Occipital lobe (tissue), 2 donors: ENCODE data around the gene ARV1. TPM values are rescaled to one million over a fixed set of nuclear protein-coding genes. Genes with fewer than 3 reads are reported as not detected.
"Not testable (repeated sequence)": the region's sequence is repeated elsewhere in the genome, so short reads cannot be mapped to it uniquely, and the experiment has no call there.

Experiments
- DNase-seq: peaks from one replicate; lab custom pipeline; 2025; lab: John Stamatoyannopoulos, UW
- total RNA-seq: library from RNA; depleted of rRNA; stranded (reverse); fragments of >200 nt; gene quantifications from one replicate; pipeline ENCODE4 v1.2.3, GENCODE V29; 2014

The ARV1 gene
- total RNA-seq, 1 donor from 2014 or later: 17.2 TPM

DNA sequence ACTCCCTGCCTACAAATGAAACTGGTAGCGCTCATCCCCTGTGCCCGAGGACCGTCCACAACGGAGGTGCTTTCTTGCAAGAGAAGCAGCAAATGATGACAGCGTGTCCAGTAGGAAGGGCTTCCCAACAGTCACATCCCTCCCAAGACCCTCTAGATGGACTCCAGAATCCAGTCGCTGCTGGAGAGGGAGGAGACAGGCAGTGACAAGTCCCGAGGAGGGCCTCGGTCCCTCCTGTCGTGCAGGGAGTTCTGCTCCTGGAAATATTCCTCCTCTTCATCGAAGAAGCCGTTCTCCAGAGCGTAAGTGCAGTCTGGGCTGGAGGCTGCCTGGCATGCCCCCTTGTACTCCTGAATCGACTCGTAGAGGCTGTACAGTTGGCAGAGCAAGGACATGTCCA is 40.8 kb downstream of the ARV1 start:
- DNase-seq: no peak

DNA sequence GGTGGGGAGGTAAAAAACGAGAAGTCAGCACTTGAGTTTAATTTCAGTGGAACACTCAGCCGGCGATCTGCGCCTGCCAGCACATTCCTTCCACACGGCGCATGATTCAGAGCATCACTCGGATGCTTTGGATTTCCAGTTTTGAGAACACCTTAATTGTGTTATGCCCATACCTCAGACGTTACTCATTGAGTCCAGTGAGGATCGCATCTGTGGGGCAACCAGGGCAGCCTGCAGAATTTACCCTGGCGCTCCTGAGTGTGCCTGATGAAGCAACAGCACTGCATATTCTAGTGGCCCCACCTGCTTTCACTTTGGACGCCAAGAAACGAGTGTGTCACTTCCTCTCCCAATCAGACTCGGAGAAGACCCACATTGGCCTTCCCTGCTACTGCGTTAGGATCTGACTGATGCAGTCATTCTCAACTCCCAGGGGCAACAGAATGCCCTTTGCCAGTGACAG is 41.3 kb downstream of the ARV1 start:
- no peak for DNase-seq

DNA sequence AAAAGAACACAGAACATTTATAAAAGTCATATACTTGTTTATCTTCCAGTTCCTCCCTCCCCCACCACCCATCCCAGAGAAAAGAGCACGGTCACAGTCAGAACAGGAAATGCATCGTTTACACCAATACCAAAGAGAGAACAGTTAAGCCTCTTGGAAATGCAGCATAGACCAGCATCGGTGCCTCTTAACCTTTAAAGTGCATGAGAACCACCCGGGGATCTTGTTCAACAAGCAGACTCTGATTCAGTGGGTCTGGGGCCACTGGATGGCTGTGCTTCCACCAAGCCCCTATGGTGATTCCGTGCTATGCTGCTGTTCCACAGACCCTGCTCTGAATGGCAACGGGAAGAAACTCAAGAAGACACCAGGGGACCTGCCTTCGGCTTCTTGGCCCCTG is 41.9 kb downstream of the ARV1 start:
- DNase-seq: no peak

DNA sequence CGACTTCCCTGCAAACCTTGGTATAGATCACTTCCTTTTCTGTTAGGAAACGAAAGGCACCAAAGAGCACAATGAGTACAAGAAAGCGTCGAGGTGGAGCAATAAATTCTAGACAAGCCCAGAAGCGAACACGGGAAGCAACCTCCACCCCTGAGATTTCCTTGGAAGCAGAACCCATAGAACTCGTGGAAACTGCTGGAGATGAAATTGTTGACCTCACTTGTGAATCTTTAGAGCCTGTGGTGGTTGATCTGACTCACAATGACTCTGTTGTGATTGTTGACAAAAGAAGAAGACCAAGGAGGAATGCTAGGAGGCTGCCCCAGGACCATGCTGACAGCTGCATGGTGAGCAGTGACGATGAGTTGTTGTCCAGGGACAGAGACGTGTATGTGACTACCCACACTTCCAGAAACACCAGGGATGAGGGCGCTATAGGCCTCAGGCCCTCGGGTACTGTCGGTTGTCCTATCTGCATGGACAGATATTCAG is 42.7 kb downstream of the ARV1 start:
- DNase-seq: no peak

GRCh38 chr1:231022543-231022942 is 43.6 kb downstream of the ARV1 start:
- DNase-seq: not testable (repeated sequence)

GRCh38 chr1:231023150-231023549 is 44.3 kb downstream of the ARV1 start:
- no peak for DNase-seq

DNA sequence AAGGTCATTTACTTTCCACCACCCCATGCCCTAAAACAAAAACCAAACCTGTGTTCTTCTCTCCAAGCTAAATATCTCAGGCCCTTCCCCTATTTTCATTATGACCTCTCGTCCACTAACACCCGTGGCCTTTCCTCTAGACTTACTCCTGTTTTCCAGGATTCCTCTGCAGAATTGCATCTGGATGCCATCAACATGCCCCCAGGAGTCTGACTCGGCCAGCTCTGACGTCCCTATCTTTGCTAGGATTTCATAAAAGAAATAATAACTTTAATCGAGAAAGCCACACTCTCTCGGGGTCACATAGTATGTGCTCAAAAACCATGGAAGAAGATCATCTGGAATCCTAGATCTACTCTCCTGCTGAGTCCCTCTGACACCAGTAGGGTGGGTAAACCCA is 47.7 kb downstream of the ARV1 start:
- DNase-seq: no peak

GRCh38 chr1:231027136-231027925 is 48.4 kb downstream of the ARV1 start:
- DNase-seq: no peak

- no peak for DNase-seq
Measured at GRCh38 chr1:231027971-231028370, 49.1 kb downstream of the ARV1 start.

DNA sequence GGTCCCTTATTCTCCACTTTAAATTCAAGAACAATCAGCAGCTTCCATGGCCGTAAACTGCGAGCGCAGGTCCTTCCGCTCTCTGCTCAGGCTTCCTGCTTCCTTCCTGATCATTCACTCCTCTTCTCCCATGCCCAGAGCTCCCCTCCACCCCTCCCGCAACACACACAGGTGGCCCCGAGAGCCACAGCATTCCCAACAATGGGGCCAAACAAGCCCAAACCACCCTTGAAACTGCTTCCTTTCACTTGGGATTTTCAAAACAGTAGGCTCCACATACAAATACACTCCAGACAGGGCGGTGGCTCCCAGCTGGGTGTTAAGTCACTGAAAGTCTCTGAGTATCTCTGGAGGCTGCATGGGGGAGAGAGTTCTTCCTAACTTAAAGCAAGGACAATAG is 49.8 kb downstream of the ARV1 start:
- DNase-seq: no peak

GRCh38 chr1:231029247-231029646 is 50.4 kb downstream of the ARV1 start:
- not testable (repeated sequence) for DNase-seq

DNA sequence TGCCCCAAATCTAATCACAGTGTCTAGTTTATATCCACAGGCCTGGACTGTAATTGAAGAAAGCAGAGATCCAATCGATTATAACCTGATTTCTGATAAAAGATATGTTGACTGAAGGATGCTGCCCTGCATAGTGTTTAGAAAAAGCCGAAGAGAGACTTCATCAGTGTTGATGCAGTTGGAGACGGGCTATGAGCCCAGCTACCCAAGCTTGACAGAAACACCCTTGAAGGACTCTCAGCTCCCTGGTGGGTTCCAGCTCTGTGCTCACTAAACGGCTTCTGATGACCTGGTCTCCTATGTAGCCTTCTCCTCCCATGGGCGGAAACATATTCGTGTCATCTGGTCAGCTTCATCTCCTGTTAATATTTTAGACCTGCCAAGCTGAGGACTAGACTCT is 50.9 kb downstream of the ARV1 start:
- DNase-seq: no peak

DNA sequence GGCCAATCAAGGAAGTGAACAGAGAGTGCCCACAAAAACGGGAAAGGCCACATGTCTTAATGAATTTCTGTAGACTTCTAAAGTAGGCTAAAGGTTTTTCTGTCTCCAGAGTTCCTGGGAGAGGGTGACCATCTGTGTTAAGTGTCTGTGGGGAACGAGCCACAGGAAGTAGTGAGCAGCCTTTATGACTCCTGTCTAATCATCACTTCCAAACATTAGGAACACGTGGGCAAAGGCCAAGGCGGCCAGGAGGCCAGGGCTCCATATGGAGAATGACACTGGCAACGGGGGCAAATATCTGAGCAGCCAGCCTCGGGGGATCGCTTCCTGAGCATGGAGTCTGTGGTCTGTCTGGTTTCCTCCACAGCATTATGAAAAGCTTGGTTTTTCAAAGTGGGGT is 54.1 kb downstream of the ARV1 start:
- DNase-seq: no peak

- DNase-seq: no peak
Measured at GRCh38 chr1:231035799-231036198, 56.9 kb downstream of the ARV1 start.

DNA sequence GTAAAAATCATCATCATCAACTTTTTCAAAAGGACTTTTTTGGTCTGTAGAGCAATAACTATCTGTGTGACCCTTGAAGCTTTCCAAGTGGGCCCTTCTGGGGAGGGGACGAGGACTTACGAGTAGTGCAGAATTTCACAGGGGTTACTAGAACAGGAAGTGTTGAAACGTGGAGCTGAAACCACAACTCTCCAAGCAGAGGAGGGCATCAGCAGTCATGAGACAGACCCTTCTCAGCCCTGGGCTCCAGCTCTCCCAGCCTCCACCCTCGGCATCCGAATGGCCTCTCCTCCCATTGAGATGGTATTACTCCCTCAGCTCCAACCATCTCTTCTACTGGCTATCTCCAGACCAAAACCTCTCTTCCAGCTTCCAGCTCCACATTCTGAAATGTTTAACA is 57.5 kb downstream of the ARV1 start:
- DNase-seq: no peak

DNA sequence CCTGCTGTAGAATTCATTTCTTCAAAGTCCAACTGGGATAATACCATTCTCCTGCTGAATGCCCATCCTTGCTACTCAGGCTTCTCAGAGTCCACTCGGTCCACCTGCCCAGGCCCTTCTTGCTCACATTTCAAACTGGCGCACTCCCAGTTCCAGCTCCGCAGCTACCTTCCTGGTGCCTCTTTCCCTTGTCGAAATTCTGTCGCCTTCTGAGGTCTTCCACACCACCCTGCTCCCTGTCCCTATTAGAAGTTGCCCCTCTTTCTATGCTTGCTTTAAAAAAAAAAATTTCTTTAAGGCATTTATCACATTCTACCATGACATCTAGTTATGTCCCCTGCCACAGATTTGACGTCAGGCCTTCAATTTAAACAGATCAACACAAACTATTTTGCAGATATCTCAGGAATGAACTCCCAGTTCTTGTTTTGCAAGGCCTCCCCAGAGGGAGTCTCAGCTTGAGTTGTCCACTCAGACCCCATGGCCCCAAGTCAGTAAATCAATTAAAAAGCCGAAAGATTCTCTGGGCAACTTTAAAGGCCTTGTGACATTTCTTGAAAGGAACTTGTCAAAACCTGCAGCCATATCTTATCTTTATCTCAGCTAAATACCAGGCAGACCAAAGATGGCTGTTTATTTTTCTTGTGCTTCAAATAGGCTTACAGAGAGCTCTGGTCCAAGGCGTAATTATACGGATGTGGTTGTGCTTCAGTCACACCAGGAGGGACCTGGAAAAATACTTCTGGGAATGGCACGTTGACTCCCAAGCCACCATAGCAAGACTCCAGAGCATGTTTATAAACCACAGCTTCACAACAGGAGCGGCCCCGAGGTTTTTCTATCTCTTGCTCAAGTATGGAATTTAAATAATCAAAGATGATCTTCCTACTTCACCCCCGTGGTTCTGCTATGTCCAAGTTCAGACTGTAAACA is 59.0 kb downstream of the ARV1 start:
- no peak for DNase-seq

GRCh38 chr1:231039161-231040018 is 60.5 kb downstream of the ARV1 start:
- no peak for DNase-seq

DNA sequence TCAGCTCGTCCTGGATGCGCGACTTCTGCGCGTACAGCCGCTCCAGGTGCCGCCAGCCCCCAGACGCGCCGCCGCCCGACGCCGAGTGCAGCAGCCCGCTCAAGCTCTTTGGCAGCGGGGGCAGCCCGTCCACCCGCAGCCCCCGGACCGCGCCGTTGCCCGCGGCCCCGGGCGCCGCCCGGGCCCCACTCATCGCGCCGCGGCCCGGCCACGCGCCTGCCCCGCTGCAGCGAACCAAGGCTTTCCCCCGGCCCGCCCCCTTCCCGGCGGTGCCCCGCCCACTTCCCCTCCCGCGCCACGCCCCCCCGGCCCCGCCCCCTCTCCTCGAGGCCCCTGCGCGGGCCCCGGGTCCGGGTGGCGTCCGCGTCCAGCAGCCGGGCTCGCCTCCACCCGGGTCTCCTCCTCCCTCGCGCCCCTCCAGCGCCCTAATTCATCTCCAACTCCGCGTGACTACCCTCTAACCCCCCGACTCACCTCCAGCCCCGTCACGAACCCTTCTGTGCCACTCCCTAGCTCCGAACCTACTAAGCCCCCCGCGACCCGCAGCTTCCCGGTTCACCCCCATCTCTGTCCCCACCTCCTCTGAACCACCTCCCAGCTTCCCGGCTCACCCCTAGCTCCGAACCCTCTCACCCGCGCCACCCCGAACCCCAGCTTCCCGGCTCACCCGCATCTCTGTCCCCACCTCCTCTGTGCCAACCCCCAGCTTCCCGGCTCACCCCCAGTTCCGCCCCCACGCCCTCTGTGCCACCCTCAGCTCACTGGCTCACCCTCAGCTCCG is 61.3 kb downstream of the ARV1 start, which contains the start of gene FAM89A:
Gene FAM89A, minus strand, starts transcription at position 236 of the 781 bp plus-strand sequence. Its CDS starts 43 bp downstream, at position 193.
- no peak for DNase-seq

GRCh38 chr1:231040800-231041718 is 62.2 kb downstream of the ARV1 start:
- DNase-seq: no peak
